Left forelimb (tissue), 1 donor: ENCODE measurements around the gene GALNT15.

Experiments
- DNase-seq: peaks from one replicate; pipeline ENCODE4 v3.0.0-alpha.2; 2018; ENCODE audit warnings: low spot score

GALNT15 gene

DNA sequence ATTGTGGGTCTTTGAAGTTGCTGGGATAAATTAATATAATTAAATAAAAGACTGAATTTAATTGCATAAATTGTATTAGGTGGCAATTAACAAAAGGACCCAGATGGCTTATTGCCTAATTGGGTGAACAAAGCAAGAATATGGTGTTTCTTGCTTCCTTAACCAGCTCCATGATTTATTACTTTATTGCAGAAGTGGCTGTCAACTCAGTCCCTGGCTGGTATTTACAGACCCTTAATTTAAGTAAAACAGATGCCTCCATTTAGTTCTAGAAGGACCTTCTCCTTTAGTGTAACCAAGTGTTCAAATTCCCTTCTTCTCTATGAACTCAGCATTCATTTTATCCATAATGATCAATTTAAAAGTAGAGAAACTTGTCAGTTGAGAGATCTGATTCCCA, 55.2 kb downstream of the GALNT15 start:
- DNase-seq, result no peak

DNA sequence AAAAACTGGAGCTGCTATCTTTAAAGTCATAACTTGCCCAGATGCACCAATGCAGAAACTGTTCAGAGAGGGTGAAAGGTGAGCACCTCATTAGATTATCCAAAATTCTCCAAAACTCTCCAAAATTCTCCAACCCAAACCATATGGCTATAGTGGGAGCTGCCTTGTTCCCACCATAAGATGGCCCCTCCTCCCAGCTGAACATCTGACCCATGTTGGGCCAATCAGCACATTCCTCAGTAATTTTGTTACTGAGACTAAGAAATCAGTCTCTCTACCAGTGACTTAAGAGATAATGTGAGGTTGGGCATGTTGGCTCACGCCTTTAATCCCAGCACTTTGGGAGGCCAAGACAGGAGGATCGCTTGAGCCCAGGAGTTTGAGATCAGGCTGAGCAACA, 57.5 kb downstream of the GALNT15 start:
- no peak for DNase-seq

DNA sequence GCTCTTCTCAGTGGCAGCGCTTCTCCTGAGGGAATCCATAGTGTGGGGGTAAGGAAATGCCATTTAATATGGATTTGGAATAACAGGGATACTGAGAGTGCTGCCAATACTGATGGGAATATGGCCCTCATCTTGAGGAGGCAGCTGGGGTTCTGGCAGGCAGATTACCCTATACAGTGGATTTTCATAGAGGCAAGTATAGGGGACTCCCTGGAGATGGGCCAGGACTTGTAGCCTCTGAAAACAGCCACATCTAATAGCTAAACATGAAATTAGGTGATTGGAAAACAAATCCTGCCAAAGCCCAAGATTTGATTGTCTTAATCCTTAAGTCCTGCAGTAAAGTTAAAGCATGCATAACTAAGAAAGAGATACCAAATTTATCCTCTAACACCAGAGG, 59.3 kb downstream of the GALNT15 start:
- DNase-seq, result no peak

DNA sequence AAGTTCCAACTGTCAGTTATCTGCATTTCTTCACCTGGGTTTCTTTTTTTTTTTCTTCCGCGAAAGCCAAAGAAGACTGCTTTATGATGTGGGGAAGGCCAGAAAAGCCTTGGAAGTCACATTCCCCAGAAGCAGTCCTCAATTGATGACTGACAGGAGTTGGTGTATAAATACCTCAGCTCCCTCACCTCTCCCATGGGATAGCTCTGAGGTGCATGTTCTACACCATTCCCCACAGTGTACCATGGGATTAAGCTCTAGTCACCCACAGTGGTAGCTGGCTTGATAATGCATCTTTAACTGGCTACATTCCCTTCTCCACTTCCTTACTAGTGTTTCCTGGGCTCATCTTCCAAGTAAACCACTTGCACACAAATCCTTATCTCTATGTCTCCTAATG, 59.8 kb downstream of the GALNT15 start:
- DNase-seq, result no peak

DNA sequence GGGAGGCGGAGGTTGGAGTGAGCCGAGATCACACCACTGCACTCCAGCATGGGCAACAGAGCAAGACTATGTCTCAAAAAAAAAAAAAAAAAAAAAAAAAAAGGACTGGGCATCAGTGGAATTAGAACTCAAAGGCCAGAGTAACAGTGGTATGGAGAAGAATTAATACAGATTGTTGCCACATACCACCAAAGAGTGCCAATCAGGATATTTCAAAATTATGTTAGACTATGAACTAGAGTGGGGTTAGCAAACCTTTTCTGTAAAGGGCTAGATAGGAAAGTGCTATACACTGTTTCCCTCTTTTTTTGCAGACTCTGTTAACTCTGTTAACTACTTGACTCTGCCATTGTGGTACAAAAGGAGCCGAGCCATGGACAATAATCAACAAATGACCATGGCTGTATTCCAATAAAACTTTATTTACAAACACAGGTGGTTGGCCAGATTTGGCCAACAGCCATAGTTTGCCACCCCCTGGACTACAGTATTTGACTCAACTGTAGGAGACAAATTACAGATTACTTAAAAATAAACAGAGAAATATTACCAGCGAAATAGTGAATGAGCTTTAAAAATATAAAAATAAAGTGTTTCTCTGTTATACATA, 61.7 kb downstream of the GALNT15 start:
- DNase-seq, result no peak

DNA sequence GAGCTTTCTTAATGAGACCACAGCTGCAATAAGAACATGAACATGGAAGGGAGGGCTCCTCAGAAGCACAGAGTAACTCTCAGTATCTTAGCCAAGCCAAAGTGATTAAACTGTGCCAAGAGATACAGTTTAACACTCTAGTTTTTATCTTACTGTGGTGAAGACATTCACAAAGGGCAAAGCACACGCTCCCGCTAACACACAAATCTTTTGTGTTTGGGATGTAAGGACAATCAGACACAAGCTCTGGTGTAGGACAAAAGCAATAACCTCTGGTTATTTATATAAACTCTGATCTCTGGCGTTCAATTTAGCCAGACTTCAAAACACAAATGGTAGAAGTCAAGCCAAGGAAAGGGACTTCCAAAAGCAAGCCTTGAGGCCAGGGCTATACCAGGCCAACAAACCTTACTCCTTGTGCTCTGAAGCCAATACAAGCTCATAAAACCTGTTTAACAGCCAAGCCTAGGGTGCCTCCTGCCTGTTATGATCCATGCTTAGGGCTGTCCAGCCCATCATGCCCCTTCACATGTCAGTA, 62.4 kb downstream of the GALNT15 start:
- no peak for DNase-seq

DNA sequence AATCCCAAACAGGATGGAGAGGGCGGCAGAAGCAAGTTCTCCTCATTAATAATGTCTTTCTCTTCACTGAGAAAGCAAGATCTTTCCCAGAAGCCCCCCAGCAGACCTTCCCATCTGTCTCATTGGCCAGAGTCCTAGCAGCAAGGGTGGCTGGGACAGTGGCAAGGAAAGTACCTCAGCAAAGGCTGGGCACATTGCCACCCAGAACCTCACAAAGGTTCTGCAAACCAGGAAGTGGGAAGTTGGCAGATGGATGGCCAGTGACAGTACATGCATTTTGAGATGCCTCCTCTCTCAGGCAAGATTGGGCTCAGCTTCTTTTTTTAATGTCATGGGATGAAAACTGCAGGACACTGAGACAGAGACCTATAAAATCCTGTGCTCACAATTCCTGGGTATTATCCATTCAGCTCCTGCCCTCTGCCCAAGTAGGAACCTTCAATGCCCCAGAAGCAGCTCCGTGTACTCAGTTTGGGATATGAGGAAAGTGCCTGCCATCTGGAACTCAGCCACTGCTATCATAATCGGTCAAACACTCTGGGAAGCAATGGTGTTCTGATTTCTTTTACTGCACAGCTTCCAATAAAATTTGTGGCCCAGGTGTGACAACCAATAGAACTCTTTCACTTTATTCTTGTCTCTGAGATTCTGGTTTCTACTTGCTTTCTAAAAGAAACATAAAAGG, 64.7 kb downstream of the GALNT15 start:
- no peak for DNase-seq

DNA sequence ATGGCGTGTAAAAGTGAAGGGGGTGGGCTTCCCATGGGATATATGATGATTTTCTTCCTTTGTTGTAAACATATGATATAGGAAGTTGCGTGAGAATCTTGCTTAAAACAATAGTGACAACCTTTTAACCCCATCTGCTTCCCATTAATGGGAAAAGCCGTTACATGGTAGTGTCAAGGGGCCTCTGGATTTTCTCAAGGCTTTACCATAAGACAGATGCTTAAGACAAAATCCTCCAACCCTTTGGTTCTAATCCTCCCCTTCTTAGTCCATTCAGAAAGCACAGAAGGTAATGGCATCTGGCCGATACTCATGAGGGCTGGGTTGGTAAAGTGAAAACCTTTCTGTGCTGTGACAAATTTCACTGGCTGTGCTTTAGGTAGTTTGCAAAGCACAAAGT, 65.3 kb downstream of the GALNT15 start:
- no peak for DNase-seq

DNA sequence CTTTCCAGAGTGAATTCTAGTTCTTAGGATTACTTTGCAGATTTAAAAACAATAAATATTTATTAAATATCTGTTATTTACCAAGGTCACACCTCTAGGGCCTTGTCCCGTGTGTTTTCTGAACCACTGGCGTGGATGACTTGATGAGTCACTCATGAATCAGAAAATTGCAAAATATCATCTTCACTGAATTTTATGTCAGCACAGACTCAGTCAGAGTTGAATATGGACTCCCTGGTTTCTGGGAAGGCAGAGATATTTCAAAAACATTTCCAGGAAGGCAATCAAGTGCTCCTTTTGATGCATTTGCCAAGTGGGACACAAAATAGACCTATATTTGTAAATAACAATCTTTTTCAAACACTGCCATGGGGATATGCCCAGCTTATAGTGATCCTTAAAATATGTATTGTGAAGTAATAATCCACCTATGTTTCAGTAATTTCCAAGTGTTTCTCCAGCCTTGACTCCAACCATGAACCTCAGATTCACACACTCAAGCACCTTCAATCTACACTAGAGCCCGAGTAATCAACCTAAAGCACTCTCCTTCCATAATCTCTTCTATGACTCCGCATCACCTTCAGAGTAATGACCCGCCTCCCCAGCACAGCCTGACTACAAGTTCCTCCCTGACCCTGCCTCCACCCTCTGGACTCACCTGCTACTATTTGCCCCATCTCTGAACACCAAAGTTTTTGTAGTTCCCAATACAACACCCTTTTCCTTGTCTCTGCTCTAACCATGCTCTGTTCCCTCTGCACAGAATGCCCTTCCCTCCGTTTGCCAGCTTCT, 65.9 kb downstream of the GALNT15 start:
- no peak for DNase-seq

DNA sequence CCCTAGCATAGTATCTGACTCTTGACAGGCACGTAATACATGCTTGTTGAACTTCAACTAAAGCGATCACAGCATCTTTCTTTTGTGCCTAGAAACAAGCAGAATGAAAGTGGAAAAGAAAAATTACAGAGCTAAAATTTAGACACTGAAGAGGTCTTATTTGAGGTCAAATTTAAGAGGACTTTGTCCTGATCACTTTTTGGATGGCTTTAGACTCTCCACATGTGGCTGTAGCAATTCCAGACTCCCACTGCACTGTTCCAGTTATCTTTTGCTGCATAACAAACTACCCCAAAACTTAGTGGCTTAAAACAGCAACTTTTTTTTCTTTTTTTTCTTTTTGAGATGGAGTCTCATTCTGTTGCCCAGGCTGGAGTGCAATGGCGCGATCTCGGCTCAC, 66.7 kb downstream of the GALNT15 start:
- DNase-seq, result no peak

DNA sequence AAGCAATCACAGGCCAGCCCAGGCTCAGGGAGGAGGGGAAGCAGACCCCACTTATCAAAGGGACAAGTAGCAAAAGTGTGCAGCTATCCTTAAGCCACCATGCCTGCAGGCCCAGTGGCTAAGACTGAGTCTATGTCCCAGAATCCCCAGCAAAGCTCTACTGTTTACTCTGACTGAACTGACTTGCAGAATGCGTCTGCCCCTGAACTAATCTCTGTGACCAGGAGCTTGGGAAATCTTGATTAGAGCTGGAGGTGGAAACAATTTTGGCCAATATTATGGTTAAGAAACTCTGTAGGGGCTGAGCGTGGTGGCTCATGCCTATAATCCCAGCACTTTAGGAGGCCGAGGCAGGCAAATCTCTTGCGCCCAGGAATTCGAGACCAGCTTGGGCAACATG, 67.7 kb downstream of the GALNT15 start:
- no peak for DNase-seq

DNA sequence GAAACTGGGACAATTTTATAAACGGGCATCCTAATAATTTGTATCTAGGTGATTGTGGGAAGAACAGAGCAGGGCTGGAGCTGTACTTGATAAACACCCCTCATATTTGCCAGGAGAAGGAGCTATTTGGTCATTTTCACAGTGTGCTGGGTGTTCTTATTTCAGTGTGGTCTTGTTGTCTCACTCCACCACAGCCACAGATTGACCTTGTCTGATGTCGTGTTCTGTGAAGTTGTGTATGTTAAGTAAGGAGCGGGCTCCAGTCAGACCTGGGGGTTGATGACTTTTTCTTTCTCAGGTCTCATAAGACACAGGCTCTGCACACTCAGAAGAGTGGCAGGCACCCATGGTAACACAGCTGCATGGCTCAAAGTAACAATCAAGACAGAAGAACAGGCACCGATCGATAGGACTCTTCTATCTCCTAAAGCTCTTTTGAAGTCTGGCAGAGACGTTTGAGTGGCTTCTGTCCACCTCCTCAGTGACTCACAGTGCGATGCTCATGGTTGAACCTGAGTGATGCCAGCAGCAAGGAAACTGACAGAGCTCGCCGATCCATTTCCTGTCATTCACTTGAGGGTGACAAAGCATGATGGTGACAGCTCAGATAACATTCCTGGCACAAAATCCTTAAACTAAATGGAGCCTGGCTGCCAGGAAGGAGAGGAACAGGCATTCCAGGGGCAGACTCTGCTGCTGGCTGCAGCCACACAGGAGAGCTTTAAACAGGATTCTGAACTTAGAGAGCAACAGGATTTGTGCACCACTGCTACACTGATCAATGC, 69.4 kb downstream of the GALNT15 start:
- DNase-seq, result no peak

DNA sequence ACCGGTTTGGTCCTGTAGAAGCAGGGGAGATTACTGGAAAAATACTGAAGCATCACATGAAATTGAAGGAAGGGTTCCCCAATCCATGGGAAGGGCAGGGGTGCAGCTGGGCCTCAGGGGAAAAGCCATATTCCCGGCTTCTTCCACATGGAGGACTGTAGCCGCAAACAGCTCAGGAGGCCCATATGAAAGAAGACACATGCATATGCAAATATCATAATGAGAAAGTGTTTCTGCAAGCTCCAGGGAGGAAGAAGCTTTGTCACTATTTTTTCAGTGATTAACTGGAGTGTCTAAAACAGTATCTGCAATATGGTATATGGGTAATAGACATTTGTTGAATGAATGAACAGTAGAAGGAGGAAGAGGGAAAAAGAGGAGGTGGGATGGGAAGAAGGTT, 71.1 kb downstream of the GALNT15 start:
- DNase-seq, result no peak

DNA sequence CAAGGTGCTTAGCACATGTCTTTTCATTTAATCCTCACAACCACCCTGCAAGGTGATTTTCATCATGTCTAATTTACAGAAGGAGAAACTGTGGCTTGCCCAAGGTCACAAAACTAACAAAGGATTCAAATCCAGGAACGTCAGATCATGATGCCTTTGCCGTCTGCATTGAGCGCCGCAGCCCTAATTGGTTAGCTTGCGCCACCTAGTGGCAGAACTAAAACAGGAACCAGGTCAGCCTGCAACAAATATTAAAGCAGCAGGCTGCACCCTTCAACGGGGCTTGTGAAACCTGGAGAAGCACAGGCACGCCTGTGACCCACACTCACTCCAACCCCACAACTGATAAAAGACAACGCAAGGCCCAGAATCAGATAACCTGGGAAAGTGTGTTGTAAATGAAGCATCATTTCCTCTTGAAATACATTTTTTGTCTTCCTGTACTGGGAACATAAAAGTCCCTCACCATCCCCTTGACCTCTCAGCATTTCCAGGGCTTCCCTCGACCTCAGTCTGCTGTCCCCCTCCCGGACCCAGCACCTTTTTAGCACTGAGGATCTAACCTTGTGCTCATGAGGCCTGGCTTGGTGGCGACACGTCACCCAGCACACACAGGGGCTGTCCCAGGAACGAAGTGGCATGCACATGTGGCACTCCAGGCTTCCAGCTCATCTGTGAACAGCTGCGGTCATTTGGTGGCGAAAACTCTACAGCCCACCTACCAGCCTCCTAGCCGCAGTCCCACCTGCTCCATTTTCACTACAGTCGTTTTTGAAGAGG, 73.0 kb downstream of the GALNT15 start:
- peak; percentile 74 for DNase-seq

DNA sequence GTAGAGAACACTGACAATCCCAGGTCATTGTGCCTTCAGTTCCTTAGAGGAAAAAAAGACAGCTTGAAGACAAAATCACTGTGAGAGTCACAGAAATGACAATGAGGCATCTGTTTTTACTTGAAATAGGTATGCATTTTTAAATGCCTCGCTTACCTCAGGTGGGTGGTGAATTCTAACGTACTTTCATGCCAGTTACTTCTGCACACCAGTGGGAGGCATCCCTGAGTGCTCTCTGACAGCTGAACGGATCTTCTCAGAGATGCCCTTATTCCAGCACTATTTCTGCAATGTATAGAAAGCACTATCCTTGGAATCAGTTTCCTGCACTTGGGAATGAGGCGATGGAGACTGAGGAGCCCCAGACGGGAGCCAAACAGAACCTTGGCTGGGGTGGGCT, 74.1 kb downstream of the GALNT15 start:
- DNase-seq, result no peak

DNA sequence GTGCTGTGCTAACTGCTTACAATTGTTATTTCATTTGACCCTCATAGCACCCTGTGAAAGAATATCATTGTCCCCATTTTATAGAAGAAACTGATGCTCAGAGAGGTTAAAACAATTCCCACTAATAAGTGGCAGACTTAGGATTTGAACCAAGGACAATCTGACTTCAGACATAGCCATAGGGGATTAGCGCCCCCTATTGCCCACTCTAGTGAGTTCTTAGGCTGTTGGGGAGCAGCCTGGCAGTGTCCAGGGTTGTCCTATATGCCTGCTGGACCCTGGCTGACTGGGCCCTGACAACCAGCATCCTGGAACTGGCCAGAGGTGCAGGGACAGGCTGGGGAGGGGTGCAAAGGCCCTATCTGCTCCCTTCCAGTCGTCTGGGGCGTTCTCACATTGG, 74.9 kb downstream of the GALNT15 start:
- DNase-seq, result no peak

DNA sequence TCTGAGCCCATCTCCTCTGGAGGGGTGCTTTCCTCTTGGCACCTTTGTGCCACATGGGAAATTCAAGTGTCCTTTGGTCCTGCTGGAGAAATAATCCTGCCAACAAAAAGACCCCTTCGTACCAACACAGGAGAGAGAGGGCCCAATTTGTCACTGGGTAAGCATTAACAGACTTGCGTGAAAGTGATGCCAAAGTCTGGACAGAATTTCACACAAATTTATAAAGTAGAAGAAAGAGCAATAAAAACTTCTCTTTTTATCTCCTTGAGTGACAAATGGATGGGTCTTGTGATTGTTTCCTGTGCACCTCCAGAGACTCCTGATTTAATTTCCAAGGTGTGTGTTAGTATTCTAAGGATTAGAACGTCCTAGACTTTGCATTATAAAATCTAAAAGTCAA, 75.4 kb downstream of the GALNT15 start:
- DNase-seq, result no peak

DNA sequence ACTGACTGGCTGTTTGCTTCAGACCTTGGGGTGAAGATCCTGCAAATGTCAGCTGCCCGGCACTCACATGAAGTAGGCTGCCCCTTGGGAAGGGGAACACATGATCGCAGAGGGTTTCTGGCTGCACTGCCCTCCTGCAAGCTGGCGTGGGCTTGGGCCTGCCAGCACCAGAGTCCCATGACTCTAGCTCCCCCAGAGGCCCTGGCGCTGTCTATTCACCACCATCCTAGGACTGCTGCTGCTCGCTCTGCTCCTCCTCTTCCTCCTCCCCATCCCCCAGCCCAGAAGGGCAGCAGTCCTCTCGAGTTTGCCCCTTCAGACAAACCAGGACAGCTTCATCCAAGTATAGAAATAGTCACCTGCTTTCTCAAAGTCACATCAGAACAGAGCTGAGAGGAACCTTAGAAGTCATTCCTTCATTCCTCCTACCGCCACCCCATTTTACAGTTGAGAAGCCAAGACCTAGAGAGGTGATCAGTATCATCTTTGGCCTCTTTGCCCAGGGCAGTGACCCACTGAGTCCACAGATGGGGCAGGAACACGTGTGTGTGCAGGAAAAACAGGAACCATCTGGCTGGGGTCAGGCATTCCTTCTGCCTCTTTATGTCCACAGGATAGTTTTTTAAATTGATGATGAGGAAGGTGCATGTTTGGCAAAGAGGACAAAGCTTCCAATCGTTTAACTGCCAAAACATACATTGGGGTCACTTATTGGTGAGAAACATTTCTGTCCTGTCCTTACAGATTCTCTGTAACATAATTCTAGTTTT, 77.0 kb downstream of the GALNT15 start:
- DNase-seq, result no peak

DNA sequence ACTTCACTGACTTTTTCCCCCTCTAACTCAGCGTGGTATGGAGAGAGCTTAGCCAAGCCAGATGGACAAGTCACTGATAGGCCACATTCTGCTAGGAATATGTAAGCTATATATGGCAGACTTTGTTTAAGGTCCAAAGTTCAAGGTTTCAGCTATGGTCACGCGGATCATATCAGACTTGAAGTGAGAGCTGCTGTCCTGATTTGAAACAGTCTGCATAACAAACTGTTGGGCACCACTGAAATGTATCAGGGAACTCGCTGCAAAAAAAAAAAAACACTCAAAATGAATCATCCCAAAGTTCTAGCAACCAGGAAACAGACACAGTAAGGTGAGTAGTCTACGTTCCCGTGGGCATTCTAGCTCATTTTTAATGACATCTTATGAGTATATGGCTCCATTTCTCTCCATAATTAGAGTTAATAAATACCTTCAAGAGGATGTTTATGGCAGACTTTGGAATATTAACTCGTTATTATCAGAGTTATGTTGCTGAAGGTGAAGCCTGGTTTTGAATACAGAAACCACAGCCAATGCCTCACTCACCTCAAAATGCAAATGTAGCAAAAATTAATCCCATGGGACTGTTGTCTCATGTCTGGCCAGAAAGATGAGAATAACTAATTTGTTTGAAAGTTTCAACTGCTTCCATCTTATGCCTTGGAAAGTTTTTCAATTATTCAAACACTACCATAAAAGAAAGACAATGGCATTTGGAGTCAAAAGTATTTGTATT, 77.9 kb downstream of the GALNT15 start:
- DNase-seq, result no peak

DNA sequence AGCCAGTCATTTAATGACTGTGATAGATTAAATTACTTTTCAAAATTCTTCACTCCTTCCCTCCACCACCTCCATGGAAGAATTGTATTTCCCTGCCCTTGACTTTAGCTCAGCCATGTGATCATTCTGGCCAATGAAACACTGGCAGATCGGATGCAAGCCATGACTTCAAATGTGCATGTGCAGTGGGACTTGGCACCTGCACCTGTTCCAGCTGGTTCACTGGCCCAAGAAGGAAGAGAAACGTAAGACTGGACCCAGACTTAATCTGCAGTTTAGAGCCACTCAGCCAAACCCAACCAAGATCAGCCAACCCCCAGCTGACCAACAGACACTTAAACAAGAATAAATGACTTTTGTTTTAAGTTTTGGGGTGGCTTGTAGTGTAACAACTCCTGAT, 78.5 kb downstream of the GALNT15 start:
- DNase-seq, result no peak
